ENCODE data around the gene MAB21L3. TPM values are rescaled to one million over a fixed set of nuclear protein-coding genes. Genes with fewer than 3 reads are reported as not detected.

The MAB21L3 gene
- total and polyA plus RNA-seq, 2 of the 13 experiments (the other 11 are each of a cell fraction or from before 2014, with no cell fraction given): 0.55 to 4.1 TPM

DNA sequence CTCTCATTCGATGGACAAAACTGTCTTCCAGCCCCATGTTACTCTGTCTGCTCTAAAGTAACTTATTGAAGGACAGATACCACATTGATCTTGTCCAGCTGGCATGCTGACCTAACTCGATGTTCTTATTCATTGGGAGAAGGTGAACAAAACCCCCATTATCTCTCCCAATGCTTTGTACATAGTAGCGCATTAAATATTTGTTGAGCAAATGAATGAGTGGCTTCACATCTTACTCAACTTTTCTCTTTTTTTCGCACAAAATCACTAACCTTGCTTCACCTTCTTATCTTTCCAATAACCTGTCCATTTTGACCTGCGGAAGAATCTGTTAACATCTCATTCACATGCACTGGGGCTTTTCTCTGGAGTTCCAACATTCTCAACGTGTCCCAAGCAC is 18.3 kb downstream of the MAB21L3 start:
- ATAC-seq: peak; percentile 66
- peak; percentile 56 for DNase-seq (ENCODE audit: low spot score)
- Histone ChIP-seq H3K9ac (ENCODE audit: insufficient read depth, low read depth, low read length) (no peak overlapping the region), H3K9me3 (ENCODE audit: low read length) (no peaks in the 10 kb centered on the region), H3K4me1 (ENCODE audit: insufficient read depth, low read length) (peaks cover 50% of the 10 kb centered on the region), H4K20me1 (ENCODE audit: insufficient read depth, low read length) (no peaks in the 10 kb centered on the region), H3K4me2 (ENCODE audit: low read depth, low read length) (no peak overlapping the region), H3K36me3 (replicated peaks in 1 of 2; ENCODE audit: control insufficient read depth in 1 of 2, insufficient read depth in 2 of 2, low read length in 2 of 2) (peaks cover 0 to 2% of the 10 kb centered on the region in 2 experiments; a peak in 2 of 5 replicates), H3K4me3 (replicated peaks in 1 of 3; ENCODE audit: insufficient read depth in 1 of 3, low read depth in 2 of 3, low read length in 3 of 3) (no peak overlapping the region), H3K27me3 (ENCODE audit: control insufficient read depth in 1 of 2, insufficient read depth in 2 of 2, low read length in 2 of 2) (no peaks in the 10 kb centered on the region), H3K79me2 (ENCODE audit: insufficient read depth, low read length) (no peaks in the 10 kb centered on the region), H2AFZ (ENCODE audit: low read length) (no peak overlapping the region), H3K27ac (ENCODE audit: extremely low read length, insufficient read depth, low read length) (peak overlapping the region; percentile 12)
- ChIA-PET POLR2A (no interaction called here), CTCF (ENCODE audit: low intra/inter-chr PET ratio, low total read pairs) (no interaction called here)
- peak; percentile 12 for FAIRE-seq
- in situ Hi-C loops (cut with HindIII; ENCODE audit: extremely low pct_ligation_motif_present, low pct_unique_long_range_greater_than_20kb): no loop called here
- intact Hi-C loops (cut with micrococcal nuclease; ENCODE audit: unreplicated experiment): no loop called here
- WGBS (ENCODE audit: low lambda C conversion rate): 40% methylated on average over 6 of the region's 6 CpGs
- BruUV-seq (replicated peaks): no TSS peak
- peak in 1 of 2 experiments; percentile 45; a peak in 1 of 4 replicates for TF ChIP-seq EP300 (IDR thresholded peaks at IDR 0.05; ENCODE audit: low read depth in 2 of 2, low read length in 2 of 2)
- no peak for TF ChIP-seq EP300 (CRISPR knock-in tag; IDR thresholded peaks at IDR 0.05; ENCODE audit: borderline replicate concordance)
- 0 out of 2 replicates have a peak, but pooled peaks have one; percentile 22 for TF ChIP-seq ZBTB33 (CRISPR knock-in tag; IDR thresholded peaks at IDR 0.05)
- TF ChIP-seq NR2F2 (IDR thresholded peaks at IDR 0.05; ENCODE audit: borderline replicate concordance, low read depth): peak; percentile 16; the same call in 1 of the 2 replicates
- TF ChIP-seq SOX6 (IDR thresholded peaks at IDR 0.05): no peak
- TF ChIP-seq SOX6 (CRISPR knock-in tag; IDR thresholded peaks at IDR 0.05): peak; percentile 32; the same call in 1 of the 2 replicates
- TF ChIP-seq ONECUT2 (CRISPR knock-in tag; IDR thresholded peaks at IDR 0.05): 0 out of 2 replicates have a peak, but pooled peaks have one; percentile 20
- TF ChIP-seq CEBPB (IDR thresholded peaks at IDR 0.05; ENCODE audit: borderline replicate concordance, low read depth, low read length): peak; percentile 11; the same call in 1 of the 2 replicates
- peak; percentile 19; the same call in 1 of the 2 replicates for TF ChIP-seq GATAD2A (CRISPR knock-in tag; IDR thresholded peaks at IDR 0.05)
- no peak for TF ChIP-seq GZF1 (CRISPR knock-in tag; IDR thresholded peaks at IDR 0.05)
- TF ChIP-seq CEBPG (CRISPR knock-in tag; IDR thresholded peaks at IDR 0.05): peak; percentile 24; the same call in 1 of the 2 replicates
- TF ChIP-seq ZBTB49 (CRISPR knock-in tag; IDR thresholded peaks at IDR 0.05; ENCODE audit: borderline replicate concordance): no peak
- TF ChIP-seq BCL6 (CRISPR knock-in tag; IDR thresholded peaks at IDR 0.05): 0 out of 2 replicates have a peak, but pooled peaks have one; percentile 28
- TF ChIP-seq, protein P1, sequence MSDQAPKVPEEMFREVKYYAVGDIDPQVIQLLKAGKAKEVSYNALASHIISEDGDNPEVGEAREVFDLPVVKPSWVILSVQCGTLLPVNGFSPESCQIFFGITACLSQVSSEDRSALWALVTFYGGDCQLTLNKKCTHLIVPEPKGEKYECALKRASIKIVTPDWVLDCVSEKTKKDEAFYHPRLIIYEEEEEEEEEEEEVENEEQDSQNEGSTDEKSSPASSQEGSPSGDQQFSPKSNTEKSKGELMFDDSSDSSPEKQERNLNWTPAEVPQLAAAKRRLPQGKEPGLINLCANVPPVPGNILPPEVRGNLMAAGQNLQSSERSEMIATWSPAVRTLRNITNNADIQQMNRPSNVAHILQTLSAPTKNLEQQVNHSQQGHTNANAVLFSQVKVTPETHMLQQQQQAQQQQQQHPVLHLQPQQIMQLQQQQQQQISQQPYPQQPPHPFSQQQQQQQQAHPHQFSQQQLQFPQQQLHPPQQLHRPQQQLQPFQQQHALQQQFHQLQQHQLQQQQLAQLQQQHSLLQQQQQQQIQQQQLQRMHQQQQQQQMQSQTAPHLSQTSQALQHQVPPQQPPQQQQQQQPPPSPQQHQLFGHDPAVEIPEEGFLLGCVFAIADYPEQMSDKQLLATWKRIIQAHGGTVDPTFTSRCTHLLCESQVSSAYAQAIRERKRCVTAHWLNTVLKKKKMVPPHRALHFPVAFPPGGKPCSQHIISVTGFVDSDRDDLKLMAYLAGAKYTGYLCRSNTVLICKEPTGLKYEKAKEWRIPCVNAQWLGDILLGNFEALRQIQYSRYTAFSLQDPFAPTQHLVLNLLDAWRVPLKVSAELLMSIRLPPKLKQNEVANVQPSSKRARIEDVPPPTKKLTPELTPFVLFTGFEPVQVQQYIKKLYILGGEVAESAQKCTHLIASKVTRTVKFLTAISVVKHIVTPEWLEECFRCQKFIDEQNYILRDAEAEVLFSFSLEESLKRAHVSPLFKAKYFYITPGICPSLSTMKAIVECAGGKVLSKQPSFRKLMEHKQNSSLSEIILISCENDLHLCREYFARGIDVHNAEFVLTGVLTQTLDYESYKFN (CRISPR knock-in tag; conservative IDR thresholded peaks at IDR 0.05): 0 out of 2 replicates have a peak, but pooled peaks have one; percentile 17
- TF ChIP-seq SOX13 (IDR thresholded peaks at IDR 0.05): no peak
- TF ChIP-seq SOX13 (CRISPR knock-in tag; conservative IDR thresholded peaks at IDR 0.05 in 1 of 2, IDR thresholded peaks at IDR 0.05 in 1 of 2): peak in 1 of 2 experiments; percentile 23; a peak in 1 of 4 replicates
- peak; percentile 24; the same call in 1 of the 2 replicates for TF ChIP-seq NR2F6 (IDR thresholded peaks at IDR 0.05)
- no peak for TF ChIP-seq NR2F6 (CRISPR knock-in tag; IDR thresholded peaks at IDR 0.05)
- TF ChIP-seq SMC3 (IDR thresholded peaks at IDR 0.05; ENCODE audit: low read length): no peak
- TF ChIP-seq ISL2 (CRISPR knock-in tag; IDR thresholded peaks at IDR 0.05): peak; percentile 69; the same call in 1 of the 2 replicates
